ENCODE results near the gene SANBR.

Gene SANBR

DNA sequence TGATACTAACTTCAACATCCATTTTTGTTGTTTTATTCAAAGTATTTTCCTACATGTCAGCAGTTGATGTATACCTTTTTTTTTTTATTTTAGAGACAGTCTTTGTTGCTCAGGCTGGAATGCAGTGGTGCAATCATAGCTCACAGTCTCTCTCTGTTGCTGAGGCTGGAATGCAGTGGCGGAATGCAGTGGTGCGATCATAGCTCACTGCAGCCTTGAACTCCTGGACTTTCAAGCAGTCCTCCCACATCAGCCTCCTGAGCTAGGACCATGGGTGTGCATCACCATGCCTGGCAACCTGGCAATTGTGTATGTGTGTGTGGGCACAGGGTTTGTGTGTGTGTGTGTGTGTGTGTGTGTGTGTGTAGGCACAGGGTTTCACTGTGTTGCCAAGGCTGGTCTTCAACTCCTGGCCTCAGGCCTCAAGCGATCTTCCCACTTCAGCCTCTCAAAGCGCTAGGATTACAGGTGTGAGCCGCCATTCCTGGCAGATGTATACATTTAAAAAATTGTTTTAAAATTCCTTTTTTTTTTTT is 24.8 kb downstream of the SANBR start:
- no peak for DNase-seq (ENCODE audit: low read depth, low spot score)

DNA sequence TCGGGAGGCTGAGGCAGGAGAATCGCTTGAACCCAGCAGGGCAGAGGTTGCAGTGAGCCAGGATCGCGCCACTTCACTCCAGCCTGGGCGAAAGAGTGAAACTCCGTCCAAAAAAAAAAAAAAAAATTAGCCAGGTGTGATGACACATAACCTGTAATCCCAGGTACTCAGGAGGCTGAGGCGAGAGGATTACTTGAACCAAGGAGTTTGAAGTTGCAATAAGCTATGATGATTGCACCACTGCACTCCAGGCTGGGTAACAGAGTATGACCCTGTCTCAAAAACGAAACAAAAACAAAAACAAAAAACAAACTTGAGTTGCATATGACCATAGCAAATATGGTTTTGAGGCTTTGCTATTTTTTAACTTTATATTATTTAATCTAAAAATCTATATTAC is 25.8 kb downstream of the SANBR start:
- DNase-seq (ENCODE audit: low read depth, low spot score) = no peak

GRCh38 chr2:61096438-61096837 is 30.8 kb downstream of the SANBR start:
- DNase-seq (ENCODE audit: low read depth, low spot score) = no peak

DNA sequence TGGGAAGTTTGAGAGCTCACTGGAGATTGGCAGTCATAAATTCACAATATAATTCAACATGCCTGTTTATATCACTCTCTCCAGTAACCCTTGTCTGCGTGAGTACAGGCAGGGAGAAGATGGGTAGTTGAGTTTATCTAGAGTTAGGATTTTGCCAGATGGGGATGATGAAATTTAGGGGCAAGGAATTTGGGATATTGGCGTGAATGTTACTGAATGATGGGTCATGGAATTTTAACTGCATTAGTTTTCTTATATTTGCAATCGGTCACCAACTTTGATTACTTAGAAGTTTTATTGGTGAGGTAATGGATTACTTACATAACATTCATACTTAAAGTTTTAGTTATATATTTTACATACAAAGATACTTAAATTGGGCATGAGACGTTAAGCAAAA is 35.1 kb downstream of the SANBR start:
- no peak for DNase-seq (ENCODE audit: low read depth, low spot score)

DNA sequence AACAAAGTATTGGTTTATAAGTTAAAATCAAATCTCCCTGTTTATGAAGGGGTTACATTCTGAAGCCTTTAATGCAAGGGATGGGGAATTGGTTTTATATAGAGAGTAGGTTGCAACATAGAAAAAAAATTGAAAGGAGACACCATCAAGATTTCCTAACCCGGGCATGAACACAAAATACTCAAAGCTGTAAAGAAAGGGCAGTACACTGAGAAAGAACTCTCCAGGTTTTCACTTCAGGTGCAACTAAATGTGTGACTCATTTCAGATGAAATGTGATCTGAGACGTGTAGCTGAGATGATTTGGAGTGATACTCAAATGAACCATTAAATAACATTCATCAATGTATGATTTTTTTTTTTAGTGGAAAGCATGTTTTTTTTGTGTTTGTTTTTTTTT is 43.6 kb downstream of the SANBR start:
- DNase-seq (ENCODE audit: low read depth, low spot score) = no peak

GRCh38 chr2:61111708-61112107 is 46.0 kb downstream of the SANBR start:
- DNase-seq (ENCODE audit: low read depth, low spot score) = no peak

- no peak for DNase-seq (ENCODE audit: low read depth, low spot score)
Observed at GRCh38 chr2:61114147-61114546, 48.5 kb downstream of the SANBR start.

All from brain pericyte (primary cell).